Lower lobe of right lung (tissue), 2 donors: Measurements from ENCODE around the gene C1orf167. TPM values are rescaled to one million over a fixed set of nuclear protein-coding genes. Genes with fewer than 3 reads are reported as not detected.

Experiments
- ATAC-seq, 2 donors: fragments of 200-7000 bp; cut with Tn5 transposase; one replicate each; pipeline ENCODE4 v1.9.1; 2020 to 2022; ENCODE audit warnings: mild to moderate bottlenecking in 2 of 2, moderate library complexity in 2 of 2
- DNase-seq: peaks from one replicate; pipeline ENCODE4 v3.0.0-alpha.2; 2020
- H3K27ac ChIP-seq: fragments of 200-600 bp; one replicate; pipeline ENCODE4 v1.8.0; 2022
- H3K27me3 ChIP-seq: fragments of 200-600 bp; one replicate; pipeline ENCODE4 v1.8.0; 2022; ENCODE audit warnings: low read depth
- H3K36me3 ChIP-seq: fragments of 200-600 bp; one replicate; pipeline ENCODE4 v1.8.0; 2022; ENCODE audit warnings: mild to moderate bottlenecking
- H3K4me1 ChIP-seq: fragments of 200-600 bp; one replicate; pipeline ENCODE4 v1.8.0; 2022
- H3K4me3 ChIP-seq: fragments of 200-600 bp; one replicate; pipeline ENCODE4 v1.8.0; 2022; ENCODE audit warnings: mild to moderate bottlenecking
- H3K9me3 ChIP-seq: fragments of 200-600 bp; one replicate; pipeline ENCODE4 v1.8.0; 2022
- intact Hi-C: fragments of 100-400 bp; cut with DNase I; formaldehyde crosslinking; loops from one replicate; pipeline ENCODE4 v1.11.0; 2022
- total RNA-seq: library from RNA; stranded (reverse); fragmentation: NEBNext Ultra II Directional; extraction: Animal tissue kit (Norgen Biotek cat#: 25700); gene quantifications from one replicate; pipeline ENCODE4 v1.2.1, GENCODE V29; 2021
- TF ChIP-seq, protein P1 (sequence below): fragments of 200-600 bp; IDR thresholded peaks from one replicate; pipeline ENCODE4 v1.8.0; 2022; ENCODE audit warnings: antibody characterized with exemption, mild to moderate bottlenecking
- donor health status: DM: no; HTN: yes; CAD: no; lungs with severe emphysema.

The C1orf167 gene
- total RNA-seq, 1 donor from 2014 or later = 2.2 TPM

- intact Hi-C loops = no loop called here
- no peak overlapping the region for H3K4me3 ChIP-seq
- H3K4me1 ChIP-seq = peaks cover 31% of the 10 kb centered on the region
- no peaks in the 10 kb centered on the region for H3K27me3 ChIP-seq
- H3K36me3 ChIP-seq = no peaks in the 10 kb centered on the region
- no peak overlapping the region for H3K27ac ChIP-seq
- no peaks in the 10 kb centered on the region for H3K9me3 ChIP-seq
- DNase-seq (no peak), ATAC-seq (no peak)
- TF ChIP-seq, protein P1, sequence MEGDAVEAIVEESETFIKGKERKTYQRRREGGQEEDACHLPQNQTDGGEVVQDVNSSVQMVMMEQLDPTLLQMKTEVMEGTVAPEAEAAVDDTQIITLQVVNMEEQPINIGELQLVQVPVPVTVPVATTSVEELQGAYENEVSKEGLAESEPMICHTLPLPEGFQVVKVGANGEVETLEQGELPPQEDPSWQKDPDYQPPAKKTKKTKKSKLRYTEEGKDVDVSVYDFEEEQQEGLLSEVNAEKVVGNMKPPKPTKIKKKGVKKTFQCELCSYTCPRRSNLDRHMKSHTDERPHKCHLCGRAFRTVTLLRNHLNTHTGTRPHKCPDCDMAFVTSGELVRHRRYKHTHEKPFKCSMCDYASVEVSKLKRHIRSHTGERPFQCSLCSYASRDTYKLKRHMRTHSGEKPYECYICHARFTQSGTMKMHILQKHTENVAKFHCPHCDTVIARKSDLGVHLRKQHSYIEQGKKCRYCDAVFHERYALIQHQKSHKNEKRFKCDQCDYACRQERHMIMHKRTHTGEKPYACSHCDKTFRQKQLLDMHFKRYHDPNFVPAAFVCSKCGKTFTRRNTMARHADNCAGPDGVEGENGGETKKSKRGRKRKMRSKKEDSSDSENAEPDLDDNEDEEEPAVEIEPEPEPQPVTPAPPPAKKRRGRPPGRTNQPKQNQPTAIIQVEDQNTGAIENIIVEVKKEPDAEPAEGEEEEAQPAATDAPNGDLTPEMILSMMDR = no peak
These were observed 20.2 kb downstream of the C1orf167 start for GRCh38 chr1:11782127-11782708.

GRCh38 chr1:11783556-11783955 lies 21.6 kb downstream of the C1orf167 start:
- H3K9me3 ChIP-seq = no peaks in the 10 kb centered on the region
- H3K4me1 ChIP-seq = peaks cover 44% of the 10 kb centered on the region
- TF ChIP-seq, protein P1 = no peak
- H3K4me3 ChIP-seq = no peak overlapping the region
- H3K27ac ChIP-seq = no peak overlapping the region
- no peaks in the 10 kb centered on the region for H3K27me3 ChIP-seq
- H3K36me3 ChIP-seq = no peaks in the 10 kb centered on the region
- ATAC-seq (no peak), DNase-seq (no peak)
- intact Hi-C loops = no loop called here

DNA sequence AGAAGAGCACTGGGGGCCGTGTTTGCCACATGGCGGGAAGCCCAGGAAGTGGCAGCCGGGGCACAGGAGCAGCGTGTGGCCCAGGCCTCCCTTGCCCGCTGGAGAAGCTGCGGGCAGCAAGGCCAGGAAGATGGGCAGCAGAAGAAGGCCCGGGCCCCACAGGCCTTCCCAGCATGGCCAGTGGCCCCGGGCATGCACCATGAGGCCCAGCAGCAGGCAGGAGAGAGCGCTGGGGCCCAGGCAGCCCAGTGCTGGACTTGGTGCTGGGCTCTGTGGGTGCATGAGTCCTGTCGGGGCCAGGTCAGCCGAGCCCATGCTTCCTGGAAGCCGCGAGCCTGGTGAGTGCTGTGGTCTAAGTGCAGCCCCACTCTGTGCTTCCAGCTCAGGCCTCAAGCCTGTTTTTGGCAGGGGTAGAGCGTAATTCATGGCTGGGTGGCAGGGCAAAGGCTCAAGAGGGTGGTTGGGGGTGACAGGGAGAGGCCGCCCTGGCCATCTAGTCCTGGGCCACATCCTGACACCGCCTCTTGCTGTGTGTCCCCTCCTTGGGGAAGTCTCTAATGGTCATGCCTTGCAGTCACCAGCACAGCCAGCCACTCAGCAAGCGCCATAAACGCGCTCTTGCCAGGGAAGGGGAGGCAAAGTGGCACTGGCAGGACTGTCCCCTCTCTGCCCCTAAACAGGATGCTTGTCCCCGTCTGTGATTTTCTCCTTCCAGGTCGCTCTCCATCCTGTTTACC lies 22.4 kb downstream of the C1orf167 start:
- Histone ChIP-seq H3K9me3 (no peaks in the 10 kb centered on the region), H3K4me3 (peak overlapping the region; percentile 37), H3K27me3 (no peaks in the 10 kb centered on the region), H3K27ac (peak overlapping the region; percentile 72), H3K36me3 (peaks cover 5% of the 10 kb centered on the region), H3K4me1 (peaks cover 53% of the 10 kb centered on the region)
- ATAC-seq = no peak
- no peak for DNase-seq
- TF ChIP-seq, protein P1 = no peak
- intact Hi-C loops = no loop called here

GRCh38 chr1:11784993-11785769 lies 23.2 kb downstream of the C1orf167 start:
- no peaks in the 10 kb centered on the region for H3K9me3 ChIP-seq
- H3K27ac ChIP-seq = peak overlapping the region; percentile 72
- intact Hi-C loops = no loop called here
- peaks cover 13% of the 10 kb centered on the region for H3K36me3 ChIP-seq
- H3K4me3 ChIP-seq = peak overlapping the region; percentile 37
- peak; percentile 85 for DNase-seq
- H3K4me1 ChIP-seq = peaks cover 60% of the 10 kb centered on the region
- ATAC-seq = peak; percentile 56 to 71
- TF ChIP-seq, protein P1 = peak; percentile 87
- H3K27me3 ChIP-seq = no peaks in the 10 kb centered on the region

DNA sequence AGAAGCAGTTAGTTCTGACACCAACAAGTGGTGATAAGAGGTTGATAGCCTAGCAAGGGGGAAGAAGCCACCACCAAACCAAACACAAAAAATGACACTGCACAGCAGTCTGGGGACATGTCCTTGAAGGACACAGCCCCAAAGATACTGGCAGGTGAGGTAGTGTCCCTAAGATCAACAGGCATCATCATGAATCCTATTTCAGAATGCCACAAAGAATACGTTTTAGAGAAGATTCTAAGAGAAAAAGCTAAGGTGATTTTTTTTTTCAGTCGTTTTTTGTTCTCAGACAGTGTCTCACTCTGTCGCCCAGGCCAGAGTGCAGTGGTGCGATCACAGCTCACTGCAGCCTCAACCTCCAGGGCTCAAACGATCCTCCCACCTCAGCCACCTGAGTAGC lies 24.2 kb downstream of the C1orf167 start:
- H3K27me3 ChIP-seq = no peaks in the 10 kb centered on the region
- TF ChIP-seq, protein P1 = no peak
- no peaks in the 10 kb centered on the region for H3K9me3 ChIP-seq
- H3K4me1 ChIP-seq = peaks cover 70% of the 10 kb centered on the region
- peak overlapping the region; percentile 93 for H3K27ac ChIP-seq
- intact Hi-C loops = no loop called here
- peaks cover 16% of the 10 kb centered on the region for H3K36me3 ChIP-seq
- H3K4me3 ChIP-seq = no peak overlapping the region
- no peak for ATAC-seq
- no peak for DNase-seq
